Measurements from ENCODE around the gene GPR137.
A peak's percentile ranks its signal among the peaks of the same experiment; 100 is the strongest.
"Not testable (repeated sequence)": the region's sequence is repeated elsewhere in the genome, so short reads cannot be mapped to it uniquely, and the experiment has no call there.

Gene GPR137

GRCh38 chr11:64321026-64321425 is 35.4 kb downstream of the GPR137 start:
- DNase-seq (ENCODE audit: low read depth in 2 of 2): no peak

- DNase-seq (ENCODE audit: low read depth in 2 of 2): no peak
Observed at GRCh38 chr11:64321533-64321932, 35.9 kb downstream of the GPR137 start.

GRCh38 chr11:64322925-64323260 is 37.2 kb downstream of the GPR137 start:
- no peak for DNase-seq (ENCODE audit: low read depth in 2 of 2)

- DNase-seq (ENCODE audit: low read depth in 2 of 2): no peak
Observed at GRCh38 chr11:64323373-64323772, 37.7 kb downstream of the GPR137 start.

- not testable (repeated sequence) for DNase-seq (ENCODE audit: low read depth in 2 of 2)
Observed at GRCh38 chr11:64323984-64324383, 38.3 kb downstream of the GPR137 start.

- DNase-seq (ENCODE audit: low read depth in 2 of 2): no peak
Observed at GRCh38 chr11:64324692-64325469, 39.2 kb downstream of the GPR137 start.

- no peak for DNase-seq (ENCODE audit: low read depth in 2 of 2)
Observed at GRCh38 chr11:64327375-64327774, 41.7 kb downstream of the GPR137 start.

- DNase-seq (ENCODE audit: low read depth in 2 of 2): no peak
Observed at GRCh38 chr11:64327993-64328392, 42.3 kb downstream of the GPR137 start.

- DNase-seq (ENCODE audit: low read depth in 2 of 2): no peak
Observed at GRCh38 chr11:64330888-64331287, 45.2 kb downstream of the GPR137 start.

- DNase-seq (ENCODE audit: low read depth in 2 of 2): peak; percentile 37 to 43
Observed at GRCh38 chr11:64331569-64332371, 46.1 kb downstream of the GPR137 start.

- no peak for DNase-seq (ENCODE audit: low read depth in 2 of 2)
Observed at GRCh38 chr11:64333556-64333955, 47.9 kb downstream of the GPR137 start.

GRCh38 chr11:64334764-64335735 is 49.4 kb downstream of the GPR137 start:
- no peak for DNase-seq (ENCODE audit: low read depth in 2 of 2)

- DNase-seq (ENCODE audit: low read depth in 2 of 2): no peak
Observed at GRCh38 chr11:64337538-64338249, 52.0 kb downstream of the GPR137 start.

- DNase-seq (ENCODE audit: low read depth in 2 of 2): no peak
Observed at GRCh38 chr11:64338716-64339115, 53.1 kb downstream of the GPR137 start.
